M059J (cell line): ENCODE measurements around the gene KRTAP29-1. TPM values are rescaled to one million over a fixed set of nuclear protein-coding genes. Genes with fewer than 3 reads are reported as not detected.

Experiments used
- total RNA-seq: library from RNA; depleted of rRNA; stranded (reverse); fragments of >200 nt; shearing (Covaris generic); gene quantifications from 2 replicates; pipeline ENCODE4 v1.2.3, GENCODE V29; 2014; rRNA removed

The KRTAP29-1 gene
- total RNA-seq, 1 experiment from 2014 or later = not detected

Other genes starting within 250 kb of the KRTAP29-1 start
- not detected in 2 replicates for gene KRTAP2-2, start 247.6 kb downstream of the KRTAP29-1 start, total RNA-seq
- 0.34 and 3.2 TPM in 2 replicates for gene KRTAP2-3, start 242.7 kb downstream of the KRTAP29-1 start, total RNA-seq
- not detected in 2 replicates for gene KRTAP2-4, start 237.0 kb downstream of the KRTAP29-1 start, total RNA-seq
- not detected in 2 replicates for gene KRTAP4-7, start 218.7 kb downstream of the KRTAP29-1 start, total RNA-seq
- 0.10 TPM in 1 of 2 replicates, not detected in the other for gene KRTAP4-8, start 204.7 kb downstream of the KRTAP29-1 start, total RNA-seq
- gene KRTAP4-16, start 200.6 kb downstream of the KRTAP29-1 start, total RNA-seq = not detected in 2 replicates
- gene KRTAP4-9, start 197.5 kb downstream of the KRTAP29-1 start, total RNA-seq = not detected in 2 replicates
- not detected in 2 replicates for gene KRTAP4-11, start 184.5 kb downstream of the KRTAP29-1 start, total RNA-seq
- not detected in 2 replicates for gene KRTAP4-12, start 178.7 kb downstream of the KRTAP29-1 start, total RNA-seq
- not detected in 2 replicates for gene KRTAP4-6, start 162.3 kb downstream of the KRTAP29-1 start, total RNA-seq
- not detected in 2 replicates for gene KRTAP4-5, start 153.0 kb downstream of the KRTAP29-1 start, total RNA-seq
- not detected in 2 replicates for gene KRTAP4-4, start 142.1 kb downstream of the KRTAP29-1 start, total RNA-seq
- gene KRTAP4-3, start 134.6 kb downstream of the KRTAP29-1 start, total RNA-seq = not detected in 2 replicates
- not detected in 2 replicates for gene KRTAP4-2, start 124.6 kb downstream of the KRTAP29-1 start, total RNA-seq
- gene KRTAP4-1, start 117.9 kb downstream of the KRTAP29-1 start, total RNA-seq = not detected in 2 replicates
- gene KRTAP9-1, start 113.0 kb downstream of the KRTAP29-1 start, total RNA-seq = not detected in 2 replicates
- gene KRTAP9-2, start 76.2 kb downstream of the KRTAP29-1 start, total RNA-seq = not detected in 2 replicates
- gene KRTAP9-3, start 70.4 kb downstream of the KRTAP29-1 start, total RNA-seq = not detected in 2 replicates
- gene KRTAP9-8, start 64.9 kb downstream of the KRTAP29-1 start, total RNA-seq = not detected in 2 replicates
- not detected in 2 replicates for gene KRTAP9-4, start 53.2 kb downstream of the KRTAP29-1 start, total RNA-seq
- not detected in 2 replicates for gene KRTAP9-9, start 47.5 kb downstream of the KRTAP29-1 start, total RNA-seq
- gene KRTAP9-6, start 37.5 kb downstream of the KRTAP29-1 start, total RNA-seq = not detected in 2 replicates
- not detected in 2 replicates for gene KRTAP9-7, start 27.2 kb downstream of the KRTAP29-1 start, total RNA-seq
- not detected in 2 replicates for gene KRTAP16-1, start 6.5 kb upstream of the KRTAP29-1 start, total RNA-seq
- not detected in 2 replicates for gene KRTAP17-1, start 12.9 kb upstream of the KRTAP29-1 start, total RNA-seq
- gene KRT33A, start 48.0 kb upstream of the KRTAP29-1 start, total RNA-seq = 0.17 TPM in 1 of 2 replicates, not detected in the other
- 1.3 TPM in 1 of 2 replicates, not detected in the other for gene KRT33B, start 67.0 kb upstream of the KRTAP29-1 start, total RNA-seq
- gene KRT34, start 79.5 kb upstream of the KRTAP29-1 start, total RNA-seq = 6.7 and 7.6 TPM in 2 replicates
- gene KRT31, start 94.8 kb upstream of the KRTAP29-1 start, total RNA-seq = not detected in 2 replicates
- gene KRT37, start 121.7 kb upstream of the KRTAP29-1 start, total RNA-seq = not detected in 2 replicates
- not detected in 2 replicates for gene KRT38, start 138.1 kb upstream of the KRTAP29-1 start, total RNA-seq
- 0.05 TPM in 1 of 2 replicates, not detected in the other for gene KRT32, start 164.5 kb upstream of the KRTAP29-1 start, total RNA-seq
- gene KRT35, start 178.3 kb upstream of the KRTAP29-1 start, total RNA-seq = not detected in 2 replicates
- 0.07 TPM in 1 of 2 replicates, not detected in the other for gene KRT36, start 187.1 kb upstream of the KRTAP29-1 start, total RNA-seq
- 0.34 TPM in 1 of 2 replicates, not detected in the other for gene KRT13, start 202.8 kb upstream of the KRTAP29-1 start, total RNA-seq
- 6.3 and 10.2 TPM in 2 replicates for gene KRT15, start 216.0 kb upstream of the KRTAP29-1 start, total RNA-seq
- 0.69 and 1.6 TPM in 2 replicates for gene KRT19, start 225.5 kb upstream of the KRTAP29-1 start, total RNA-seq